H9 (cell line): ENCODE measurements around the gene TMPRSS5. TPM values are rescaled to one million over a fixed set of nuclear protein-coding genes. Genes with fewer than 3 reads are reported as not detected.

Source experiments
- DNase-seq: peaks from one replicate; pipeline ENCODE4 v3.0.0-alpha.2; 2017
- H2AFZ ChIP-seq: one replicate; pipeline ENCODE4 v1.6.1; 2013; ENCODE audit warnings: mild to moderate bottlenecking, low read length, control low read depth, moderate library complexity
- H2AK5ac ChIP-seq: 2 replicates; pipeline ENCODE4 v1.6.1; 2013; ENCODE audit warnings: low read length, control low read depth, mixed read lengths; ENCODE audit not compliant: insufficient read length
- H2BK120ac ChIP-seq: one replicate; pipeline ENCODE4 v1.6.1; 2013; ENCODE audit warnings: low read depth, mild to moderate bottlenecking, low read length, control low read depth, inconsistent platforms; ENCODE audit not compliant: poor library complexity, severe bottlenecking
- H2BK12ac ChIP-seq: 2 replicates; pipeline ENCODE4 v1.6.1; 2013; ENCODE audit warnings: low read length, control low read depth, mixed read lengths, low read depth; ENCODE audit not compliant: insufficient read length
- H2BK15ac ChIP-seq: 2 replicates; pipeline ENCODE4 v1.6.1; 2013; ENCODE audit warnings: low read depth, low read length, control low read depth
- H2BK20ac ChIP-seq: one replicate; pipeline ENCODE4 v1.6.1; 2013; ENCODE audit warnings: low read depth, mild to moderate bottlenecking, low read length, control low read depth, inconsistent platforms; ENCODE audit not compliant: poor library complexity, severe bottlenecking
- H2BK5ac ChIP-seq: 2 replicates; pipeline ENCODE4 v1.6.1; 2013; ENCODE audit warnings: low read length, control low read depth, mixed read lengths; ENCODE audit not compliant: insufficient read length
- H3K14ac ChIP-seq: 2 replicates; pipeline ENCODE4 v1.6.1; 2013; ENCODE audit warnings: low read length, control low read depth; ENCODE audit not compliant: insufficient read depth
- H3K18ac ChIP-seq: 2 replicates; pipeline ENCODE4 v1.6.1; 2013; ENCODE audit warnings: low read depth, mild to moderate bottlenecking, mixed read lengths, low read length, control low read depth; ENCODE audit not compliant: insufficient read length
- H3K23ac ChIP-seq: 2 replicates; pipeline ENCODE4 v1.6.1; 2013; ENCODE audit warnings: low read length, control low read depth, mixed read lengths, low read depth; ENCODE audit not compliant: insufficient read length
- H3K23me2 ChIP-seq: 2 replicates; pipeline ENCODE4 v1.6.1; 2013; ENCODE audit warnings: low read depth, mild to moderate bottlenecking, mixed read lengths, low read length, control low read depth; ENCODE audit not compliant: insufficient read length, poor library complexity, severe bottlenecking
- H3K27ac ChIP-seq: 2 replicates; pipeline ENCODE4 v1.5.1; 2013; ENCODE audit warnings: low read length, control low read depth, mixed read lengths, low read depth; ENCODE audit not compliant: insufficient read length
- H3K27me3 ChIP-seq: 2 replicates; pipeline ENCODE4 v1.6.1; 2013; ENCODE audit warnings: low read length, control low read depth, inconsistent platforms; ENCODE audit not compliant: insufficient read depth
- H3K4ac ChIP-seq: 2 replicates; pipeline ENCODE4 v1.6.1; 2013; ENCODE audit warnings: low read depth, mild to moderate bottlenecking, control low read depth, inconsistent platforms, low read length, moderate library complexity
- H3K4me1 ChIP-seq: 2 replicates; pipeline ENCODE4 v1.6.1; 2013; ENCODE audit warnings: low read length, control low read depth, inconsistent platforms; ENCODE audit not compliant: insufficient read depth
- H3K4me2 ChIP-seq: 2 replicates; pipeline ENCODE4 v1.6.1; 2013; ENCODE audit warnings: low read length, control low read depth, mixed read lengths; ENCODE audit not compliant: insufficient read length, insufficient read depth
- H3K56ac ChIP-seq: 2 replicates; pipeline ENCODE4 v1.6.1; 2013; ENCODE audit warnings: low read depth, mild to moderate bottlenecking, mixed read lengths, low read length, control low read depth; ENCODE audit not compliant: insufficient read length
- H3K79me1 ChIP-seq: 2 replicates; pipeline ENCODE4 v1.6.1; 2013; ENCODE audit warnings: low read depth, mild to moderate bottlenecking, moderate library complexity, low read length, control low read depth, inconsistent platforms; ENCODE audit not compliant: insufficient read depth, poor library complexity, severe bottlenecking
- H3K79me2 ChIP-seq: 2 replicates; pipeline ENCODE4 v1.6.1; 2013; ENCODE audit warnings: low read length, control low read depth, inconsistent platforms; ENCODE audit not compliant: insufficient read depth
- H3K9ac ChIP-seq: 2 replicates; pipeline ENCODE4 v1.6.1; 2013; ENCODE audit warnings: low read length, control low read depth, mixed read lengths; ENCODE audit not compliant: insufficient read length; ENCODE audit errors: extremely low read depth
- H3K9me3 ChIP-seq: one replicate; pipeline ENCODE4 v1.6.1; 2013; ENCODE audit warnings: low read depth, low read length, inconsistent platforms; ENCODE audit not compliant: control insufficient read depth
- H3T11ph ChIP-seq: one replicate; pipeline ENCODE4 v1.6.1; 2013; ENCODE audit warnings: mild to moderate bottlenecking, low read length, control low read depth, inconsistent platforms
- H4K20me1 ChIP-seq: one replicate; pipeline ENCODE4 v1.6.1; 2013; ENCODE audit not compliant: control insufficient read depth, insufficient read length, insufficient read depth
- H4K5ac ChIP-seq: 2 replicates; pipeline ENCODE4 v1.6.1; 2013; ENCODE audit warnings: low read depth, mild to moderate bottlenecking, mixed read lengths, low read length, control low read depth; ENCODE audit not compliant: insufficient read length
- H4K8ac ChIP-seq: replicated peaks from 2 replicates; pipeline ENCODE4 v1.6.1; 2013; ENCODE audit warnings: low read length, control low read depth, mixed read lengths, low read depth; ENCODE audit not compliant: insufficient read length
- H4K91ac ChIP-seq: 2 replicates; pipeline ENCODE4 v1.6.1; 2013; ENCODE audit warnings: low read depth, mild to moderate bottlenecking, moderate library complexity, mixed read lengths, low read length, control low read depth; ENCODE audit not compliant: insufficient read length
- H3K27ac Mint-ChIP-seq, 3 experiments: 2 replicates in 2 of 3; 3 replicates in 1 of 3; pipeline ENCODE4 v1.8.0; 2020 to 2021; ENCODE audit warnings: mixed read lengths in 3 of 3, mild to moderate bottlenecking in 1 of 3, moderate library complexity in 1 of 3
- H3K27me3 Mint-ChIP-seq: 2 replicates; pipeline ENCODE4 v1.8.0; 2021; ENCODE audit warnings: low read depth, mild to moderate bottlenecking, moderate library complexity, mixed read lengths
- H3K36me3 Mint-ChIP-seq, 3 experiments: 2 replicates in 2 of 3; 3 replicates in 1 of 3; pipeline ENCODE4 v1.8.0; 2020 to 2021; ENCODE audit warnings: low read depth in 3 of 3, mixed read lengths in 3 of 3; ENCODE audit not compliant: insufficient read depth in 1 of 3
- H3K4me1 Mint-ChIP-seq, 2 experiments: 2 replicates each; pipeline ENCODE4 v1.8.0; 2020; ENCODE audit warnings: mixed read lengths in 2 of 2
- H3K4me3 Mint-ChIP-seq, 2 experiments: 2 replicates in 1 of 2; 3 replicates in 1 of 2; pipeline ENCODE4 v1.8.0; 2020 to 2021; ENCODE audit warnings: mild to moderate bottlenecking in 2 of 2, mixed read lengths in 2 of 2, moderate library complexity in 1 of 2
- H3K9me3 Mint-ChIP-seq, 2 experiments: 2 replicates in 1 of 2; 3 replicates in 1 of 2; pipeline ENCODE4 v1.8.0; 2020; ENCODE audit warnings: mild to moderate bottlenecking in 2 of 2, mixed read lengths in 2 of 2, moderate library complexity in 1 of 2
- WGBS: extraction: QIAGEN DNeasy Blood & Tissue Kit; methylation state at CpG from one replicate; pipeline ENCODE4 v1.1.7; 2013; ENCODE audit warnings: missing lambda C conversion rate, low lambda C conversion rate, mixed read lengths; ENCODE audit not compliant: insufficient read length; ENCODE audit errors: extremely low coverage; 5-methylcytosine and 5-hydroxymethylcytosine counted together
- total RNA-seq: library from RNA; stranded (reverse); gene quantifications from 2 replicates; pipeline ENCODE4 v1.2.1, GENCODE V29; 2021
- TF ChIP-seq, protein P1 (sequence below): fragments of 200-600 bp; sonication (generic); conservative IDR thresholded peaks from 3 replicates; pipeline ENCODE4 v1.8.0; 2021; ENCODE audit warnings: antibody characterized with exemption, mild to moderate bottlenecking

The TMPRSS5 gene
- total RNA-seq, 1 experiment from 2014 or later, result 0.37 TPM

GRCh38 chr11:113684496-113684895, 21.6 kb downstream of the TMPRSS5 start:
- no peak overlapping the region for H2BK120ac ChIP-seq
- no CpG with 5 or more reads among the region's 5 CpGs for WGBS
- no peaks in the 10 kb centered on the region for H3K23me2 ChIP-seq
- Mint-ChIP-seq H3K27ac (no peak overlapping the region), H3K27me3 (peaks cover 5% of the 10 kb centered on the region), H3K4me3 (no peak overlapping the region), H3K36me3 (no peaks in the 10 kb centered on the region), H3K9me3 (no peaks in the 10 kb centered on the region; a peak in 1 of 5 replicates), H3K4me1 (peaks cover 13 to 15% of the 10 kb centered on the region in 2 experiments)
- H3K79me2 ChIP-seq, result no peaks in the 10 kb centered on the region
- no peak overlapping the region for H2BK5ac ChIP-seq
- H3K9me3 ChIP-seq, result no peaks in the 10 kb centered on the region
- no peak overlapping the region for H2AK5ac ChIP-seq
- no peak overlapping the region for H4K8ac ChIP-seq
- H2AFZ ChIP-seq, result no peak overlapping the region
- H3K14ac ChIP-seq, result no peak overlapping the region
- H2BK12ac ChIP-seq, result no peak overlapping the region
- H2BK15ac ChIP-seq, result no peak overlapping the region
- H3K23ac ChIP-seq, result no peak overlapping the region
- H3K4me1 ChIP-seq, result no peaks in the 10 kb centered on the region
- no peak overlapping the region for H4K91ac ChIP-seq
- no peak overlapping the region for H3K4me2 ChIP-seq
- H4K20me1 ChIP-seq, result no peaks in the 10 kb centered on the region
- H3T11ph ChIP-seq, result no peak overlapping the region
- H3K18ac ChIP-seq, result no peak overlapping the region
- no peak overlapping the region for H4K5ac ChIP-seq
- TF ChIP-seq, protein P1, sequence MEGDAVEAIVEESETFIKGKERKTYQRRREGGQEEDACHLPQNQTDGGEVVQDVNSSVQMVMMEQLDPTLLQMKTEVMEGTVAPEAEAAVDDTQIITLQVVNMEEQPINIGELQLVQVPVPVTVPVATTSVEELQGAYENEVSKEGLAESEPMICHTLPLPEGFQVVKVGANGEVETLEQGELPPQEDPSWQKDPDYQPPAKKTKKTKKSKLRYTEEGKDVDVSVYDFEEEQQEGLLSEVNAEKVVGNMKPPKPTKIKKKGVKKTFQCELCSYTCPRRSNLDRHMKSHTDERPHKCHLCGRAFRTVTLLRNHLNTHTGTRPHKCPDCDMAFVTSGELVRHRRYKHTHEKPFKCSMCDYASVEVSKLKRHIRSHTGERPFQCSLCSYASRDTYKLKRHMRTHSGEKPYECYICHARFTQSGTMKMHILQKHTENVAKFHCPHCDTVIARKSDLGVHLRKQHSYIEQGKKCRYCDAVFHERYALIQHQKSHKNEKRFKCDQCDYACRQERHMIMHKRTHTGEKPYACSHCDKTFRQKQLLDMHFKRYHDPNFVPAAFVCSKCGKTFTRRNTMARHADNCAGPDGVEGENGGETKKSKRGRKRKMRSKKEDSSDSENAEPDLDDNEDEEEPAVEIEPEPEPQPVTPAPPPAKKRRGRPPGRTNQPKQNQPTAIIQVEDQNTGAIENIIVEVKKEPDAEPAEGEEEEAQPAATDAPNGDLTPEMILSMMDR, result no peak
- no peak for DNase-seq
- no peak overlapping the region for H3K56ac ChIP-seq
- no peak overlapping the region for H3K4ac ChIP-seq
- no peak overlapping the region for H3K27ac ChIP-seq
- no peaks in the 10 kb centered on the region for H3K79me1 ChIP-seq
- H2BK20ac ChIP-seq, result no peak overlapping the region
- no peak overlapping the region for H3K9ac ChIP-seq
- H3K27me3 ChIP-seq, result no peaks in the 10 kb centered on the region
